ENCODE data around the gene SPP1. TPM values are rescaled to one million over a fixed set of nuclear protein-coding genes. Genes with fewer than 3 reads are reported as not detected.

The SPP1 gene
- polyA plus RNA-seq (0.84 to 1.4 TPM (median 0.94 TPM) in 3 replicates), polyA minus RNA-seq (1.5 to 4.1 TPM in 2 of 3 replicates, not detected in the other)
- not detected for polyA plus RNA-seq (2011; ENCODE audit: low read depth)
- 0.29 and 0.49 TPM in 2 replicates for polyA plus RNA-seq (2011; cell fraction: cytosol; rRNA removed)
- 1.4 and 1.7 TPM in 2 replicates for polyA plus RNA-seq (2011; cell fraction: nucleus; rRNA removed)
- 0.71 TPM in 1 of 2 replicates, not detected in the other for polyA plus RNA-seq (2012; ENCODE audit: low replicate concordance)
- polyA minus RNA-seq (2011; cell fraction: cytosol; rRNA and poly(A)+ RNA removed): not detected
- 0.53 and 1.2 TPM in 2 replicates for polyA minus RNA-seq (2011; cell fraction: nucleus; rRNA and poly(A)+ RNA removed)

DNA sequence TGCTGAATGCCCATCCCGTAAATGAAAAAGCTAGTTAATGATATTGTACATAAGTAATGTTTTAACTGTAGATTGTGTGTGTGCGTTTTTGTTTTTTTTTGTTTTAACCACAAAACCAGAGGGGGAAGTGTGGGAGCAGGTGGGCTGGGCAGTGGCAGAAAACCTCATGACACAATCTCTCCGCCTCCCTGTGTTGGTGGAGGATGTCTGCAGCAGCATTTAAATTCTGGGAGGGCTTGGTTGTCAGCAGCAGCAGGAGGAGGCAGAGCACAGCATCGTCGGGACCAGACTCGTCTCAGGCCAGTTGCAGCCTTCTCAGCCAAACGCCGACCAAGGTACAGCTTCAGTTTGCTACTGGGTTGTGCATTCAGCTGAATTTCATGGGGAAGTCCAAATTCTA lies at the start of gene SPP1:
SPP1 (plus strand) TSS at position 249 of the 400 bp plus-strand sequence. CDS start 1,182 bp downstream, outside the sequence.
- H3K9me3 ChIP-seq (ENCODE audit: control insufficient read depth, low read depth, low read length): no peaks in the 10 kb centered on the region
- H3K4me1 ChIP-seq (ENCODE audit: control insufficient read depth, extremely low read depth, insufficient read depth, low read length): peaks cover 18% of the 10 kb centered on the region
- no peaks in the 10 kb centered on the region for H3K9me1 ChIP-seq (ENCODE audit: control insufficient read depth, extremely low read depth, insufficient read depth, low read length)
- no peak within 1 kb of the TSS for H3K27ac ChIP-seq (ENCODE audit: control insufficient read depth, insufficient read depth, low read length)
- H3K9ac ChIP-seq (ENCODE audit: control insufficient read depth, extremely low read depth, insufficient read depth, low read length): peak within 1 kb of the TSS; percentile 8
- no peak for TF ChIP-seq EZH2 (IDR thresholded peaks at IDR 0.05; ENCODE audit: low read length)
- TF ChIP-seq, protein P1, sequence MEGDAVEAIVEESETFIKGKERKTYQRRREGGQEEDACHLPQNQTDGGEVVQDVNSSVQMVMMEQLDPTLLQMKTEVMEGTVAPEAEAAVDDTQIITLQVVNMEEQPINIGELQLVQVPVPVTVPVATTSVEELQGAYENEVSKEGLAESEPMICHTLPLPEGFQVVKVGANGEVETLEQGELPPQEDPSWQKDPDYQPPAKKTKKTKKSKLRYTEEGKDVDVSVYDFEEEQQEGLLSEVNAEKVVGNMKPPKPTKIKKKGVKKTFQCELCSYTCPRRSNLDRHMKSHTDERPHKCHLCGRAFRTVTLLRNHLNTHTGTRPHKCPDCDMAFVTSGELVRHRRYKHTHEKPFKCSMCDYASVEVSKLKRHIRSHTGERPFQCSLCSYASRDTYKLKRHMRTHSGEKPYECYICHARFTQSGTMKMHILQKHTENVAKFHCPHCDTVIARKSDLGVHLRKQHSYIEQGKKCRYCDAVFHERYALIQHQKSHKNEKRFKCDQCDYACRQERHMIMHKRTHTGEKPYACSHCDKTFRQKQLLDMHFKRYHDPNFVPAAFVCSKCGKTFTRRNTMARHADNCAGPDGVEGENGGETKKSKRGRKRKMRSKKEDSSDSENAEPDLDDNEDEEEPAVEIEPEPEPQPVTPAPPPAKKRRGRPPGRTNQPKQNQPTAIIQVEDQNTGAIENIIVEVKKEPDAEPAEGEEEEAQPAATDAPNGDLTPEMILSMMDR (optimal IDR thresholded peaks at IDR 0.05 in 1 of 3, IDR thresholded peaks at IDR 0.05 in 1 of 3, conservative IDR thresholded peaks at IDR 0.05 in 1 of 3; ENCODE audit: extremely low read depth in 1 of 3, insufficient read depth in 2 of 3, low read length in 3 of 3): no peak
- peak within 1 kb of the TSS; percentile 49 for H2AFZ ChIP-seq (ENCODE audit: control insufficient read depth, low read length)
- H4K20me1 ChIP-seq (ENCODE audit: control insufficient read depth, extremely low read depth, insufficient read depth, low read length): no peaks in the 10 kb centered on the region
- H3K79me2 ChIP-seq (ENCODE audit: control insufficient read depth, insufficient read depth, low read length): no peaks in the 10 kb centered on the region
- H3K27me3 ChIP-seq (ENCODE audit: control insufficient read depth, extremely low read depth, insufficient read depth, low read length): no peaks in the 10 kb centered on the region
- H3K36me3 ChIP-seq (ENCODE audit: control insufficient read depth in 2 of 2, extremely low read depth in 1 of 2, insufficient read depth in 2 of 2, low read length in 2 of 2): no peaks in the 10 kb centered on the region
- dilution Hi-C loops (cut with MboI; ENCODE audit: extremely low pct_ligation_motif_present, low sequenced_read_pairs): no loop called here
- no peak within 1 kb of the TSS for H3K4me2 ChIP-seq (ENCODE audit: control insufficient read depth, extremely low read depth, insufficient read depth, low read depth, low read length)
- H3K4me3 ChIP-seq (ENCODE audit: control insufficient read depth in 2 of 3, extremely low read depth in 1 of 3, insufficient read depth in 2 of 3, low read depth in 1 of 3, low read length in 3 of 3): no peak within 1 kb of the TSS
- no peak for DNase-seq (ENCODE audit: low read depth, low spot score)
- no peak for FAIRE-seq

DNA sequence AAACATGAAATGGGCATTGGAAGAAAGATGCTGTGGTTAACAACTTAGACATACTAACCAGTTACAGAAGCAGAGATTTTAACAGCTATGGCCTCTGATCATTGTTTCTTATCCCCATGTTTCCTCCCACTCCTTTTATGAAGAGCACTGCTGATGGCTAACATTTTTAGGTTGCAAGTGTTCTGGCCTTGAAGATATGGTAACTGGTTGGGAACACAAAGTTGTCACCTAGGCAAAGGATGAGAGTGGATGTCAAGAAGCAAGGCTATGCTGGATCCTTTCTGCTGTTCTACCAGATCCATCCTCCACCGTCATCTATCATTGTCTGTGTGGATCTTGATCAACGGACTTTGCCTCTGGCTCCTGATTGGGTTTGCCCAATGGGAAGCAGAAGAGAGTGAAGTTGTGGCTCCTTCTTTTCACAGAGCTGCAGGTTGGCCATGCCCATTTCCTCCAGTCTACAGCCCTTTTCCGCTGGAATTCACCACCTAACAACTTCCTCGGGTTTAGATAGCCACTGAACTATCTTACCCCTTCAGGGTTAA lies 48.9 kb upstream of the SPP1 start:
- TF ChIP-seq, protein P1 (optimal IDR thresholded peaks at IDR 0.05 in 1 of 3, IDR thresholded peaks at IDR 0.05 in 1 of 3, conservative IDR thresholded peaks at IDR 0.05 in 1 of 3; ENCODE audit: extremely low read depth in 1 of 3, insufficient read depth in 2 of 3, low read length in 3 of 3): no peak
- no peak for TF ChIP-seq EZH2 (IDR thresholded peaks at IDR 0.05; ENCODE audit: low read length)
- Histone ChIP-seq H3K27ac (ENCODE audit: control insufficient read depth, insufficient read depth, low read length) (no peak overlapping the region), H3K4me3 (ENCODE audit: control insufficient read depth in 2 of 3, extremely low read depth in 1 of 3, insufficient read depth in 2 of 3, low read depth in 1 of 3, low read length in 3 of 3) (no peak overlapping the region), H2AFZ (ENCODE audit: control insufficient read depth, low read length) (no peak overlapping the region), H3K36me3 (ENCODE audit: control insufficient read depth in 2 of 2, extremely low read depth in 1 of 2, insufficient read depth in 2 of 2, low read length in 2 of 2) (no peaks in the 10 kb centered on the region), H4K20me1 (ENCODE audit: control insufficient read depth, extremely low read depth, insufficient read depth, low read length) (no peaks in the 10 kb centered on the region), H3K4me2 (ENCODE audit: control insufficient read depth, extremely low read depth, insufficient read depth, low read depth, low read length) (no peak overlapping the region), H3K9ac (ENCODE audit: control insufficient read depth, extremely low read depth, insufficient read depth, low read length) (no peak overlapping the region), H3K9me3 (ENCODE audit: control insufficient read depth, low read depth, low read length) (no peaks in the 10 kb centered on the region), H3K79me2 (ENCODE audit: control insufficient read depth, insufficient read depth, low read length) (no peaks in the 10 kb centered on the region), H3K4me1 (ENCODE audit: control insufficient read depth, extremely low read depth, insufficient read depth, low read length) (no peaks in the 10 kb centered on the region), H3K27me3 (ENCODE audit: control insufficient read depth, extremely low read depth, insufficient read depth, low read length) (no peaks in the 10 kb centered on the region), H3K9me1 (ENCODE audit: control insufficient read depth, extremely low read depth, insufficient read depth, low read length) (no peaks in the 10 kb centered on the region)
- FAIRE-seq (no peak), DNase-seq (ENCODE audit: low read depth, low spot score) (no peak)
- dilution Hi-C loops (cut with MboI; ENCODE audit: extremely low pct_ligation_motif_present, low sequenced_read_pairs): no loop called here
